ENCODE data around the gene ZNF512.
A peak's percentile ranks its signal among the peaks of the same experiment; 100 is the strongest.
"Not testable (repeated sequence)": the region's sequence is repeated elsewhere in the genome, so short reads cannot be mapped to it uniquely, and the experiment has no call there.

ZNF512 gene, protein sequence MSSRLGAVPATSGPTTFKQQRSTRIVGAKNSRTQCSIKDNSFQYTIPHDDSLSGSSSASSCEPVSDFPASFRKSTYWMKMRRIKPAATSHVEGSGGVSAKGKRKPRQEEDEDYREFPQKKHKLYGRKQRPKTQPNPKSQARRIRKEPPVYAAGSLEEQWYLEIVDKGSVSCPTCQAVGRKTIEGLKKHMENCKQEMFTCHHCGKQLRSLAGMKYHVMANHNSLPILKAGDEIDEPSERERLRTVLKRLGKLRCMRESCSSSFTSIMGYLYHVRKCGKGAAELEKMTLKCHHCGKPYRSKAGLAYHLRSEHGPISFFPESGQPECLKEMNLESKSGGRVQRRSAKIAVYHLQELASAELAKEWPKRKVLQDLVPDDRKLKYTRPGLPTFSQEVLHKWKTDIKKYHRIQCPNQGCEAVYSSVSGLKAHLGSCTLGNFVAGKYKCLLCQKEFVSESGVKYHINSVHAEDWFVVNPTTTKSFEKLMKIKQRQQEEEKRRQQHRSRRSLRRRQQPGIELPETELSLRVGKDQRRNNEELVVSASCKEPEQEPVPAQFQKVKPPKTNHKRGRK

GRCh38 chr2:27582695-27583389 lies at the start of gene ZNF512:
ZNF512 (plus strand) TSS chr2:27583042; CDS start chr2:27583113, 71 bp downstream.
- FAIRE-seq (peak; percentile 98), DNase-seq (ENCODE audit: insufficient read length, low spot score) (peak; percentile 79)

DNA sequence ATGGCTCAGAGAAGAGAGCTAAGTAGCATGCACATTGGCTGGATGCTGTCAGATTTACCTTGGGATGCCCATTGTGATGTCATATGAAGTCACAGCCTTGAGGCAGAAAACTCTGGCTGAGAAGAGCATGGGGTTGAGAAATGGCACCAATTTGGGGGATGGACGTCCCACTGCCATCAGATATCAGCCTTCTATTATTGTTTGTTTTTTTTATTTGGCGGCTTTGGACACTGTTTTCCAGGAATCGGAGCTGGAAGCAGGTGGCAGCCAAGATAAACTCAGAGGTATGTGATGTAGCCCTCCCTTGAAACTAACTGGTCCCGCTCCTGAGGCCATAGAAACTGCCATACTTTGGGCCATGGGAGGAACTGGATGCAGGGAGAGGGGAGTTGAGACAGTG lies 45.6 kb upstream of the ZNF512 start:
- no peak for DNase-seq (ENCODE audit: insufficient read length, low spot score)
- FAIRE-seq: no peak

- not testable (repeated sequence) for FAIRE-seq; DNase-seq (ENCODE audit: insufficient read length, low spot score)
Measured at GRCh38 chr2:27538839-27539450, 43.9 kb upstream of the ZNF512 start.

DNA sequence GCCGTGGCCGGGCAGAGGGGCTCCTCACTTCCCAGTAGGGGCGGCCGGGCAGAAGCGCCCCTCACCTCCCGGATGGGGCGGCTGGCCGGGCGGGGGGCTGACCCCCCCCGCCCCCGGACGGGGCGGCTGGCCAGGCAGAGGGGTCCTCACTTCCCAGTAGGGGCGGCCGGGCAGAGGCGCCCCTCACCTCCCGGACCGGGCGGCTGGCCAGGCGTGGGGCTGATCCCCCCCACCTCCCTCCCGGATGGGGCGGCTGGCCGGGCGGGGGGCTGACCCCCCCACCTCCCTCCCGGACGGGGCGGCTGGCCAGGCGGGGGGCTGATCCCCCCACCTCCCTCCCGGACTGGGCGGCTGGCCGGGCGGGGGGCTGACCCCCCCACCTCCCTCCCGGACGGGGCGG lies 43.2 kb upstream of the ZNF512 start:
- DNase-seq (ENCODE audit: insufficient read length, low spot score); FAIRE-seq: not testable (repeated sequence)

GRCh38 chr2:27544143-27544821 lies 38.6 kb upstream of the ZNF512 start:
- FAIRE-seq (no peak), DNase-seq (ENCODE audit: insufficient read length, low spot score) (no peak)

GRCh38 chr2:27545348-27546141 lies 37.3 kb upstream of the ZNF512 start:
- DNase-seq (ENCODE audit: insufficient read length, low spot score) (no peak), FAIRE-seq (no peak)

DNA sequence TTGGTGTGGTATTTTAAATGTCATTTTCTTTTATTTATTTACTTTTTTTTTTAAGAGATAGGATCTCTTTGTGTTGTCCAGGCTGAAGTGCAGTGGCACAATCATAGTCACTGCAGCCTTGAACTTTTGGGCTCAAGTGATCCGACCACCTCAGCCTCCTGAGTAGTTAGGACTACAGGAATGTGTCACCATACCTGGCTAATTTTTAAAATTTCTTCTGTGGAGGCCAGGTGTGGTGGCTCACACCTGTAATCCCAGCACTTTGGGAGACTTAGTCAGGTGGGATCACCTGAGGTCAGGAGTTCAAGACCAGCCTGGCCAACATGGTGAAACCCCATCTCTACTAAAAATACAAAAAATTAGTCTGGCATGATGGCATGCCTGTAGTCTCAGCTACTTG lies 33.5 kb upstream of the ZNF512 start:
- FAIRE-seq (no peak), DNase-seq (ENCODE audit: insufficient read length, low spot score) (no peak)

DNA sequence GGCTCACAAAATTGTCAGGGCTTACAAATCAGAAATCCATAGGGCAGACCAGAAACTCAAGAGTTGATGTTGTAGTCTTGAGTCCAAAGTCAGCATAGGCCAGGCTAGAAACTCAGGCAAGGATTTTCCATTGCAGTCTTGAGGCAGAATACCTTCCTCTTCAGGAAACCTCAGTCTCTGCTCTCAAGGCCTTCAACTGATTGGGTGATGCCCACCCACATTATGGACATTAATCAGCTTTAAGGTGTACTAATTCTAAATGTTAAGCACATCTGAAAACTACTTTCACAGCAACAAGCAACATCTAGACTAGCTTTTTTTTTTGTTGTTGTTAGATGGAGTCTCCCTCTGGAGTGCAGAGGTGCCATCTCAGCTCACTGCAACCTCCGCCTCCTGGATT lies 31.3 kb upstream of the ZNF512 start:
- FAIRE-seq (no peak), DNase-seq (ENCODE audit: insufficient read length, low spot score) (no peak)

DNA sequence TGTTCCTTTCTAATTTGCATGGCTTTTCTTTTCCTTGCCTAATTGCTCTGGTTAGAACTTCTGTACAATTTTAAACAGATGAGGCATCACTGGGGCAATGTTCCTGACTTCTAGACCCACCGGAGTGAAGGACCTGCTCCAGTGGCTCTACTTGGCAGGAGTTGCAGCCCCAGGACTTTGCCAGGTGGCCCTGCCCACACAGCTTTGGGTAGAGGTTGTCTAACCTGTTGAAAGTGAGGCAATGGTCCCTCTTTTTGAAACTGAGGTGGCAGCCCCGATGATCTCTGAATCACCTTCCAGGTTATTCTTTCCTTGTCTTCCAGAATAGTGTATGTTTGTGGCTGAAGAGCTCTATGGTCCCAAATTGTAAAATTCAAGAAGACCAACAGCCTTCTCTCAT lies 29.9 kb upstream of the ZNF512 start:
- FAIRE-seq (no peak), DNase-seq (ENCODE audit: insufficient read length, low spot score) (no peak)

DNA sequence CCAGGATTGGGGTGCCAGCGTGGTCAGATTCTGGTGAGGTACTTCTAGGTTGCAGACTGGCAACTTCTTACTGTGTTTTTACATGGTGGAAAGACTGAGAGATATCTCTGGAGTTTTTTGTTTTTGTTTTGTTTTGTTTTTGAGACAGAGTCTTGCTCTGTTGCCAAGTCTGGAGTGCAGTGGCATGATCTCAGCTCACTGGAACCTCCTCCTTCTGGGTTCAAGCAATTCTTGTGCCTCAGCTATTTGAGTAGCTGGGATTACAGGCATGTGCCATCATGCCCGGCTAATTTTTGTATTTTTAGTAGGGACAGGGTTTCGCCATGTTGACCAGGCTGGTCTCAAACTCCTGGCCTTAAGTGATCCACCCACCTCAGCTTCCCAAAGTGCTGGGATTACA lies 28.4 kb upstream of the ZNF512 start:
- DNase-seq (ENCODE audit: insufficient read length, low spot score); FAIRE-seq: not testable (repeated sequence)

- DNase-seq (ENCODE audit: insufficient read length, low spot score): no peak
- FAIRE-seq: no peak
Measured at GRCh38 chr2:27559228-27559627, 23.6 kb upstream of the ZNF512 start.

GRCh38 chr2:27561060-27561459 lies 21.8 kb upstream of the ZNF512 start:
- DNase-seq (ENCODE audit: insufficient read length, low spot score) (no peak), FAIRE-seq (no peak)

GRCh38 chr2:27566628-27567027 lies 16.2 kb upstream of the ZNF512 start:
- DNase-seq (ENCODE audit: insufficient read length, low spot score) (no peak), FAIRE-seq (no peak)

- FAIRE-seq (no peak), DNase-seq (ENCODE audit: insufficient read length, low spot score) (no peak)
Measured at GRCh38 chr2:27569398-27569797, 13.4 kb upstream of the ZNF512 start.

GRCh38 chr2:27571197-27571596 lies 11.6 kb upstream of the ZNF512 start:
- FAIRE-seq (no peak), DNase-seq (ENCODE audit: insufficient read length, low spot score) (no peak)

GRCh38 chr2:27571681-27572080 lies 11.2 kb upstream of the ZNF512 start:
- FAIRE-seq (no peak), DNase-seq (ENCODE audit: insufficient read length, low spot score) (no peak)

GRCh38 chr2:27572439-27572838 lies 10.4 kb upstream of the ZNF512 start:
- FAIRE-seq: no peak
- no peak for DNase-seq (ENCODE audit: insufficient read length, low spot score)

GRCh38 chr2:27572998-27573429 lies 9.8 kb upstream of the ZNF512 start:
- DNase-seq (ENCODE audit: insufficient read length, low spot score) (no peak), FAIRE-seq (no peak)

GRCh38 chr2:27573452-27573851 lies 9.4 kb upstream of the ZNF512 start:
- no peak for FAIRE-seq

More at GRCh38 chr2:27573452-27573851, 9.4 kb upstream of the ZNF512 start:
- DNase-seq (ENCODE audit: insufficient read length, low spot score): no peak

All from GM19239 (cell line).